ENCODE data around the gene LANCL2.

Gene LANCL2

DNA sequence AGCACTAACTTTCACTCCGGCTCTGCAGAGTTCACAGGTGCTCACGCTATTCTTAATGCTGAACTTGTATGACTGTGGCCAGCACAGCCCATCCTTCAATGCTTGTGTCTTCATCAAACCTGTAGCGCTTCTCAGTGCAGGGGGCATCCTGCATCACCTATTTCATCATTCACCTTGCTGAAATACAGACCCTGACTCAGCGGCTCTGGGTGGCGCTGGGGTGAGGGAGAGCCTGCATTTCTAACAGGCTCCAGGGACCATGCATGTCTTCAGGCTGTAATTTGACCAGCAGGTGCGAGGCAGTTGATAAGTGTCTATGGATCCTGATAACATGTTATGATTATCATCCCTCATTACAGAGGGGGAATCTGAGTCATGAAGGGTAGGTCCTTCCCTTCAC lies 117.9 kb downstream of the LANCL2 start:
- H3K36me3 ChIP-seq (ENCODE audit: control insufficient read depth, insufficient read depth, low read length), result peaks cover 36% of the 10 kb centered on the region
- no peaks in the 10 kb centered on the region for H3K27me3 ChIP-seq (replicated peaks; ENCODE audit: control insufficient read depth, insufficient read depth, low read length)
- no peak overlapping the region for H3K4me3 ChIP-seq (replicated peaks; ENCODE audit: low read depth, low read length)
- DNase-seq (ENCODE audit: extremely low read depth, insufficient read length), result no peak
- TF ChIP-seq CTCF (IDR thresholded peaks at IDR 0.05; ENCODE audit: insufficient read depth, low read length, poor library complexity, severe bottlenecking), result no peak

Data from GM06990 (cell line).